ENCODE measurements around the gene NSMCE3.

Gene NSMCE3

DNA sequence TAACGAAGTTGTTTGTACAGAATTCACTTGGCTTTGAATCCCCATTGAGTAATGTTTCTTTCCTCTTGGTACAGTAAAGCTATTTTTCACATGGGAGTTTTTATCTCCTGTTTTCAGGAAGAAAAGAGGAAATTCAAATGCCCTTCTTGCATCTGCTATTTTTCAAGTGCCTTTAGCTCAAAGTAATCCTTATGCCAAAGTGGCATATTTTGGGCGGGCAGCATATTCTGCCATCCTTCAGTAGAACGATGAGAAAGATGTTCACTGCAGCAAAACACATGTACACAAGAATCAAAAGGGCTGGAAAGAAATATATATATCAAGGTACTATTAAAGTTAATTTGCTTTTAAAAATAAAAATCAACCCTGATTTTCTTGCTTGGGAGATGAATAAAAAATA is 5.3 kb upstream of the NSMCE3 start:
- 0 out of 2 replicates have a peak, but pooled peaks cover 4% of the 10 kb centered on the region for H3K4me1 ChIP-seq (ENCODE audit: low read length)
- H3K4me2 ChIP-seq (ENCODE audit: low read depth, low read length), result no peak overlapping the region
- H3K27ac ChIP-seq (ENCODE audit: low read length), result no peak overlapping the region
- H3K79me2 ChIP-seq (ENCODE audit: low read length), result no peaks in the 10 kb centered on the region
- H3K9ac ChIP-seq (ENCODE audit: low read length), result no peak overlapping the region
- H4K20me1 ChIP-seq (ENCODE audit: insufficient read depth, low read length), result no peaks in the 10 kb centered on the region
- H3K4me3 ChIP-seq (ENCODE audit: low read length), result no peak overlapping the region
- no peaks in the 10 kb centered on the region for H3K9me2 ChIP-seq (replicated peaks; ENCODE audit: insufficient read depth, low read length)
- H2AFZ ChIP-seq (ENCODE audit: low read length), result no peak overlapping the region
- no peaks in the 10 kb centered on the region for H3K27me3 ChIP-seq (replicated peaks; ENCODE audit: insufficient read depth, low read length)
- no peak for DNase-seq
- TF ChIP-seq EZH2phosphoT487 (IDR thresholded peaks at IDR 0.05; ENCODE audit: low read length), result no peak
- TF ChIP-seq EZH2 (optimal IDR thresholded peaks at IDR 0.05; ENCODE audit: low read depth, low read length), result no peak
- TF ChIP-seq, protein P1, sequence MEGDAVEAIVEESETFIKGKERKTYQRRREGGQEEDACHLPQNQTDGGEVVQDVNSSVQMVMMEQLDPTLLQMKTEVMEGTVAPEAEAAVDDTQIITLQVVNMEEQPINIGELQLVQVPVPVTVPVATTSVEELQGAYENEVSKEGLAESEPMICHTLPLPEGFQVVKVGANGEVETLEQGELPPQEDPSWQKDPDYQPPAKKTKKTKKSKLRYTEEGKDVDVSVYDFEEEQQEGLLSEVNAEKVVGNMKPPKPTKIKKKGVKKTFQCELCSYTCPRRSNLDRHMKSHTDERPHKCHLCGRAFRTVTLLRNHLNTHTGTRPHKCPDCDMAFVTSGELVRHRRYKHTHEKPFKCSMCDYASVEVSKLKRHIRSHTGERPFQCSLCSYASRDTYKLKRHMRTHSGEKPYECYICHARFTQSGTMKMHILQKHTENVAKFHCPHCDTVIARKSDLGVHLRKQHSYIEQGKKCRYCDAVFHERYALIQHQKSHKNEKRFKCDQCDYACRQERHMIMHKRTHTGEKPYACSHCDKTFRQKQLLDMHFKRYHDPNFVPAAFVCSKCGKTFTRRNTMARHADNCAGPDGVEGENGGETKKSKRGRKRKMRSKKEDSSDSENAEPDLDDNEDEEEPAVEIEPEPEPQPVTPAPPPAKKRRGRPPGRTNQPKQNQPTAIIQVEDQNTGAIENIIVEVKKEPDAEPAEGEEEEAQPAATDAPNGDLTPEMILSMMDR (IDR thresholded peaks at IDR 0.05; ENCODE audit: low read length), result no peak
- peaks cover 12% of the 10 kb centered on the region for H3F3A ChIP-seq (ENCODE audit: insufficient read depth, low read length)
- no peaks in the 10 kb centered on the region for H3K9me3 ChIP-seq (replicated peaks; ENCODE audit: insufficient read depth, low read length)
- no peaks in the 10 kb centered on the region for H3K36me3 ChIP-seq (replicated peaks; ENCODE audit: insufficient read depth, low read length)

DNA sequence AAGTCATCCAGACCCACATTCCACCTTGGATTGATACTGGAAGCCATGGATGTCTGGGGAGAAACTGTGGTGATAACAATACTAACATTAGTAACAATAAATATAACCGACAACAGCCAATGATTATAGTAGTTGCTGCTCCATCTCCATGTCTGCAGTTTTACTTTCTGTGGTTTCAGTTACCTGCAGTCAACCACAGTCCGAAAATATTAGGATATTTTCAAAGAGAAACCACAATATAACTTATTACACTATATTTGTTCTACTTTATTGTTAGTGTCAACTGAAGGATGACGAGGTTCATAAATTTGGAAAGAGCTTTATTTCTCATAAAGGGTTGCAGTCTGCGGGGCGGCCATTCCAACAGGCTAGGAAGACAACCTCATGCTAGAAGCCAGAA is 2.6 kb upstream of the NSMCE3 start:
- Histone ChIP-seq H3K4me2 (ENCODE audit: low read depth, low read length) (no peak overlapping the region), H3K9me2 (replicated peaks; ENCODE audit: insufficient read depth, low read length) (no peaks in the 10 kb centered on the region), H3F3A (ENCODE audit: insufficient read depth, low read length) (peaks cover 18% of the 10 kb centered on the region), H3K9ac (ENCODE audit: low read length) (no peak overlapping the region), H3K79me2 (ENCODE audit: low read length) (peaks cover 13% of the 10 kb centered on the region), H3K36me3 (replicated peaks; ENCODE audit: insufficient read depth, low read length) (no peaks in the 10 kb centered on the region), H3K4me3 (ENCODE audit: low read length) (no peak overlapping the region), H3K27ac (ENCODE audit: low read length) (no peak overlapping the region), H2AFZ (ENCODE audit: low read length) (no peak overlapping the region), H4K20me1 (ENCODE audit: insufficient read depth, low read length) (no peaks in the 10 kb centered on the region), H3K9me3 (replicated peaks; ENCODE audit: insufficient read depth, low read length) (no peaks in the 10 kb centered on the region), H3K4me1 (ENCODE audit: low read length) (peaks cover 16% of the 10 kb centered on the region), H3K27me3 (replicated peaks; ENCODE audit: insufficient read depth, low read length) (no peaks in the 10 kb centered on the region)
- no peak for TF ChIP-seq EZH2 (optimal IDR thresholded peaks at IDR 0.05; ENCODE audit: low read depth, low read length)
- TF ChIP-seq, protein P1 (IDR thresholded peaks at IDR 0.05; ENCODE audit: low read length), result no peak
- no peak for DNase-seq

DNA sequence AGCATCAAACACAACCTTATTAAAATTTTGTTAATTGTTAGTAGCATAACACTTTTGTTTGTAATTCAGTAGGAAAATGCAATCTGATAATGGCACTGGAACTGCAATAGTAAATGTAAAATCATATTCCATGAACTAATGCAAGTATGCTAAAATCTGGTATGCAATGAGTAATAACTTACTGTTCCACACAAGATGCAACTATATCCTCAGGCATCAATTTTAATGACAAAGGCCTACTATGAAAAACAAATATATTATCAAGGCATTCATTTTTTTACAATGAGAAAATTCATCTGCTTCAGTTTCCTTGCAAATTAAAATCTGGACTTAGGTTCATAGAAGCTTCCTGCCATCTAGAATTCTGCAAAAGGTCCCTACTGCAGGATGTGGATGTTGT is 1.4 kb upstream of the NSMCE3 start:
- no peaks in the 10 kb centered on the region for H3K9me2 ChIP-seq (replicated peaks; ENCODE audit: insufficient read depth, low read length)
- peak overlapping the region; percentile 63 for H3K9ac ChIP-seq (ENCODE audit: low read length)
- H3K27me3 ChIP-seq (replicated peaks; ENCODE audit: insufficient read depth, low read length), result no peaks in the 10 kb centered on the region
- TF ChIP-seq EZH2 (optimal IDR thresholded peaks at IDR 0.05; ENCODE audit: low read depth, low read length) (no peak), EZH2phosphoT487 (IDR thresholded peaks at IDR 0.05; ENCODE audit: low read length) (no peak)
- TF ChIP-seq, protein P1 (IDR thresholded peaks at IDR 0.05; ENCODE audit: low read length), result no peak
- H3K4me1 ChIP-seq (ENCODE audit: low read length), result peaks cover 16% of the 10 kb centered on the region
- peak overlapping the region; percentile 86 for H3K4me3 ChIP-seq (ENCODE audit: low read length)
- H3F3A ChIP-seq (ENCODE audit: insufficient read depth, low read length), result peaks cover 18% of the 10 kb centered on the region
- H3K4me2 ChIP-seq (ENCODE audit: low read depth, low read length), result peak overlapping the region; percentile 68
- H4K20me1 ChIP-seq (ENCODE audit: insufficient read depth, low read length), result no peaks in the 10 kb centered on the region
- H3K9me3 ChIP-seq (replicated peaks; ENCODE audit: insufficient read depth, low read length), result no peaks in the 10 kb centered on the region
- H2AFZ ChIP-seq (ENCODE audit: low read length), result 0 out of 2 replicates have a peak overlapping the region, but pooled peaks have one; percentile 16
- H3K36me3 ChIP-seq (replicated peaks; ENCODE audit: insufficient read depth, low read length), result no peaks in the 10 kb centered on the region
- peak overlapping the region; percentile 87 for H3K27ac ChIP-seq (ENCODE audit: low read length)
- DNase-seq, result no peak
- peaks cover 13% of the 10 kb centered on the region for H3K79me2 ChIP-seq (ENCODE audit: low read length)
